Measurements from ENCODE around the gene SMIM38.

The SMIM38 gene

GRCh38 chr11:69178819-69179482 is 23.2 kb downstream of the SMIM38 start:
- H3K9me3 ChIP-seq (ENCODE audit: control insufficient read depth, insufficient read depth, low read length): no peaks in the 10 kb centered on the region
- no peaks in the 10 kb centered on the region for H3K4me1 ChIP-seq (ENCODE audit: control insufficient read depth, insufficient read depth, low read length)
- no peaks in the 10 kb centered on the region for H3K27me3 ChIP-seq (ENCODE audit: control insufficient read depth, insufficient read depth, low read length)
- H3K4me3 ChIP-seq (ENCODE audit: low read depth, low read length): no peak overlapping the region
- no peak overlapping the region for H3K9ac ChIP-seq (ENCODE audit: low read depth, low read length)
- H3K36me3 ChIP-seq (ENCODE audit: control insufficient read depth, insufficient read depth, low read length): no peaks in the 10 kb centered on the region

DNA sequence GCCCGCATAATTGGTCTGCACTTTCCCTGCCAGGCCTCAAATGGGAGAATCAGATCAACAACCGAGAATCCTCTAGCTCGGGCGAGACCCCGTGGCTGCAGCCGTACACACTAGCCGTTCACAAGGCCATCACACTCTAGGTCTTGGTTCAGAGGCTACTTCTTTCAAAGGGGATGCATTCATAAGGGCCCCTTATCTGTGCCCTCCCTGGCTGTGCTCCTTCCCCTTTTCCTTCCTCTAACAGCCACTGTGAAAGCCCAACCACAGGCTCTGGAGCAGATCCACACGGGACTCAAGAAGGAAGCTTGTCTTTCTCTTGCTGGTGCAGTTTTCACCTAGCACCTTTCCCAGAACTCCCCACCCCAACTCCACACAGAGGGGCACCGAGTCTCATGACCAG is 24.5 kb downstream of the SMIM38 start:
- no peaks in the 10 kb centered on the region for H3K9me3 ChIP-seq (ENCODE audit: control insufficient read depth, insufficient read depth, low read length)
- no peak overlapping the region for H3K9ac ChIP-seq (ENCODE audit: low read depth, low read length)
- no peaks in the 10 kb centered on the region for H3K27me3 ChIP-seq (ENCODE audit: control insufficient read depth, insufficient read depth, low read length)
- no peaks in the 10 kb centered on the region for H3K4me1 ChIP-seq (ENCODE audit: control insufficient read depth, insufficient read depth, low read length)
- no peaks in the 10 kb centered on the region for H3K36me3 ChIP-seq (ENCODE audit: control insufficient read depth, insufficient read depth, low read length)
- H3K4me3 ChIP-seq (ENCODE audit: low read depth, low read length): no peak overlapping the region

GRCh38 chr11:69180726-69181125 is 25.0 kb downstream of the SMIM38 start:
- Histone ChIP-seq H3K9ac (ENCODE audit: low read depth, low read length) (no peak overlapping the region), H3K27me3 (ENCODE audit: control insufficient read depth, insufficient read depth, low read length) (no peaks in the 10 kb centered on the region), H3K36me3 (ENCODE audit: control insufficient read depth, insufficient read depth, low read length) (no peaks in the 10 kb centered on the region), H3K4me3 (ENCODE audit: low read depth, low read length) (no peak overlapping the region), H3K4me1 (ENCODE audit: control insufficient read depth, insufficient read depth, low read length) (no peaks in the 10 kb centered on the region), H3K9me3 (ENCODE audit: control insufficient read depth, insufficient read depth, low read length) (no peaks in the 10 kb centered on the region)

GRCh38 chr11:69183613-69184012 is 27.9 kb downstream of the SMIM38 start:
- Histone ChIP-seq H3K27me3 (ENCODE audit: control insufficient read depth, insufficient read depth, low read length) (no peaks in the 10 kb centered on the region), H3K4me1 (ENCODE audit: control insufficient read depth, insufficient read depth, low read length) (no peaks in the 10 kb centered on the region), H3K4me3 (ENCODE audit: low read depth, low read length) (no peak overlapping the region), H3K9me3 (ENCODE audit: control insufficient read depth, insufficient read depth, low read length) (no peaks in the 10 kb centered on the region), H3K9ac (ENCODE audit: low read depth, low read length) (no peak overlapping the region), H3K36me3 (ENCODE audit: control insufficient read depth, insufficient read depth, low read length) (no peaks in the 10 kb centered on the region)

DNA sequence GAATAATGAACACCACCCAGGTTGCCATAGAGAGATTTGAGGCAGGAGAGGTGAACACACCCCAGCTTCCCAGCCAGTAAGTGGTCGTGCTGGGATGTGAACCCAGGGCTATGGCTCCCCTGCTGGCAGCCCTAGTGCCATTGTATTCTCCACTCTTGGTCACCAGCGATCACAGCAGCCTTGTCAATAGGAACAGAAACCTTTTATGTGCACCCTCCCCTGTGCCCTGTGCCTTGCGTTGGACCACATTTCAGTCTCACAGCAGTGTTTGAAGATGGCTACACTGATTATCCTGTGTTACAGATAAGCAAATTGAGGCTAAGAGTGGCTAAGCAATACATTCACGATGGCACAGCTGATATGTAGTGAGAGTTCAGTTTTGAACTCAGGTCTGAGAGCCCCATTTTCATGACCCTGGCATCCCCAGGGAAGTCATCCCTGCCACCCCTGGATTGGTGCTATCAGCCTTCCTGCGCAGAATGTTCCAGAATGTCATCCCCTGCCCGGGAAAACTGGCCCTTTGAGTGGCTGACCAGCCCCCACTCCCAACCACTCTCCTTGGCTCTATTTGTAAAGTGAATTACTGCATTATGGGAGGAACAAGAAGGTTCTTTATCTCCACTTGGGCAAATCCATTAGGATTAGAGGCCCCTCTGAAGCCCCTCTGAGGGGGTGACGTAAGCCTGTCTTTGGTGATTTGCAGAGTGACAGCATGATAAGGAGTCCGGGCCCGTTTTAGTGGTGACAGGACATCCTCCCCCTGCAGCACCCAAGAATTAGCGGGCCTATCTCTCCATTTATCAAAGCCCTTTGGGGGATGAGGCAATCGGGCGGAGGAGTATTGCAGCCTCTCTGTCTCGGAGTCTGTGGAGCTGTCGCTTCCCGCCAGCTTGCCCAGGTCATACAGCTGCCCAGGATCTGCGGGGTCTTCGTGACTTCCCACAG is 30.9 kb downstream of the SMIM38 start:
- Histone ChIP-seq H3K4me1 (ENCODE audit: control insufficient read depth, insufficient read depth, low read length) (no peaks in the 10 kb centered on the region), H3K9ac (ENCODE audit: low read depth, low read length) (no peak overlapping the region), H3K36me3 (ENCODE audit: control insufficient read depth, insufficient read depth, low read length) (no peaks in the 10 kb centered on the region), H3K9me3 (ENCODE audit: control insufficient read depth, insufficient read depth, low read length) (no peaks in the 10 kb centered on the region), H3K4me3 (ENCODE audit: low read depth, low read length) (no peak overlapping the region), H3K27me3 (ENCODE audit: control insufficient read depth, insufficient read depth, low read length) (no peaks in the 10 kb centered on the region)

DNA sequence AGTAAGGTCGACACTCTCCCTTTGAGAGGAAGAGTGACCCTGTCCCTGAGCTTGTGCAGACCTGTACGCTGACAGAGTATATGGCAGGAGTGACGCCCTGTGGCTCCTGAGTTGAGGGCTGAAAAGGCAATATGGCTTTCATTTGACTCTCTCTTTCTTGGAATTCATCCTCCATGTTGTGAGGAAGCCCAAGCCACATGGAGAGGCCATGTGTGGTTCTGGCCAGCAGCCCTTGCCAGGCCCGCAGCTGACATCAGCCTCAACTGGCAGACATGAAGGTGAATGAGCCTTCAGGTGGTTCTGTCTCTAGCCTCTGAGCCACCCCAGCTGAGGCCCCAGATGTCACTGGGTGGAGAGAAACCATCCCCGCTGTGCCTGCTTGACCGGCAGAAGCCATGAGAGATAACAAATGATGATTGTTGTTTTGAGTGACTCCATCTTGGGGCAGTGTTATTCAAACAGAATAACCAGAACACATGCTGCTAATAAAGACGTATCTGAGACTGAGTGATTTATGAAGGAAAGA is 31.9 kb downstream of the SMIM38 start:
- Histone ChIP-seq H3K27me3 (ENCODE audit: control insufficient read depth, insufficient read depth, low read length) (no peaks in the 10 kb centered on the region), H3K9ac (ENCODE audit: low read depth, low read length) (no peak overlapping the region), H3K4me3 (ENCODE audit: low read depth, low read length) (no peak overlapping the region), H3K9me3 (ENCODE audit: control insufficient read depth, insufficient read depth, low read length) (no peaks in the 10 kb centered on the region), H3K4me1 (ENCODE audit: control insufficient read depth, insufficient read depth, low read length) (no peaks in the 10 kb centered on the region), H3K36me3 (ENCODE audit: control insufficient read depth, insufficient read depth, low read length) (no peaks in the 10 kb centered on the region)

DNA sequence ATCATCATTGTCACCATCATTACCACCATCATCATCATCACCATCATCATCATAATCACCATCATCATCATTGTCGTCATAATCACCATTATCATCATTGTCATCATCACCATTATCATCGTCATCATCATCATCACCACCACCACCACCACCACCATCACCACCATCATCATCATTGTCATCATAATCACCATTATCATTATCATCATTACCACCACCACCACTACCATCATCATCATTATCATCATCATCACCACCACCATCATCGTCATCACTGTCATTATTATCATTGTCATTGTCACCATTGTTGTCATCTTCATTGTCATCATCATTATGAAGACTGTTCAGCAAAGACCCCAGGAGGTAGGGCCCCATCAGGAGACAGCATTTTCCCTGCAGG is 33.3 kb downstream of the SMIM38 start:
- no peak overlapping the region for H3K4me3 ChIP-seq (ENCODE audit: low read depth, low read length)
- H3K9ac ChIP-seq (ENCODE audit: low read depth, low read length): no peak overlapping the region

DNA sequence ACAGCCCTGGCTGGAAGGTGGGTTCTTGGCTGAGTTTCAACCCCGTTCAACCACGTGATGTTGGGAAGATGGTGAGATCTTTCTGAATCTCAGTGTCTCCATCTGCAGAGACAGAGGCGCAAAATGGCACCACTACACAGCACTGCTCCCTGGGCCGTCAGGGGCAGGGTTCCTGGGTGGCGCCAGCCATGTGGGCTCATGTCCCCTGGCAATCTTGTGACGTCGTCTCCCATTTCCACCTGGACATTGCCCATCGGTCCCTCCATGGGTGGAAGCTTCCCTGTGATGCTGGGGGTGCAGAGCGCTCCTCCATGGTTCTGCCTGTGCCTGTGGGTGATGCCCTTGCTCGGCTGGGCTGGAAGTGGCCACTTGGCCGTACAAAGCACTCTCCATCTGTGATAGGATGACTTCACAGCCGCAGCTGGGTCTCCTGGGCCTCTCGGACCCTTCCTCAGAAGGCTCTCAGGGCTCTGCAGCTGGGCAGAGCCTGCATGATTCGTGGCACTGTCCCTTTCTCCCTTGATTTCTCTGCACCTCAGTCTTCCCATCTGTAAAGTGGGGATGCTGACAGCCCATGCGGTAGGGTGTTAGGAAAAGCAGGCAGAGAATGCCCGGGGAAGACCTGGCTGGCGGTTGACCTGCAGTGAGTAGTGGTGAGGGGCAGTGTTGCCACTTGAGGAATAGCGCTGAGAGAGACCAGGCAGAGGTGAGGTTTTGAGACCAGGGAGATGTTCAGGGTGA is 35.2 kb downstream of the SMIM38 start:
- Histone ChIP-seq H3K9ac (ENCODE audit: low read depth, low read length) (no peak overlapping the region), H3K36me3 (ENCODE audit: control insufficient read depth, insufficient read depth, low read length) (no peaks in the 10 kb centered on the region), H3K27me3 (ENCODE audit: control insufficient read depth, insufficient read depth, low read length) (no peaks in the 10 kb centered on the region), H3K4me1 (ENCODE audit: control insufficient read depth, insufficient read depth, low read length) (no peaks in the 10 kb centered on the region), H3K4me3 (ENCODE audit: low read depth, low read length) (no peak overlapping the region), H3K9me3 (ENCODE audit: control insufficient read depth, insufficient read depth, low read length) (no peaks in the 10 kb centered on the region)

More for the DNA sequence above, 33.3 kb downstream of the SMIM38 start:
- Histone ChIP-seq H3K27me3 (ENCODE audit: control insufficient read depth, insufficient read depth, low read length) (no peaks in the 10 kb centered on the region), H3K36me3 (ENCODE audit: control insufficient read depth, insufficient read depth, low read length) (no peaks in the 10 kb centered on the region), H3K9me3 (ENCODE audit: control insufficient read depth, insufficient read depth, low read length) (no peaks in the 10 kb centered on the region), H3K4me1 (ENCODE audit: control insufficient read depth, insufficient read depth, low read length) (no peaks in the 10 kb centered on the region)

DNA sequence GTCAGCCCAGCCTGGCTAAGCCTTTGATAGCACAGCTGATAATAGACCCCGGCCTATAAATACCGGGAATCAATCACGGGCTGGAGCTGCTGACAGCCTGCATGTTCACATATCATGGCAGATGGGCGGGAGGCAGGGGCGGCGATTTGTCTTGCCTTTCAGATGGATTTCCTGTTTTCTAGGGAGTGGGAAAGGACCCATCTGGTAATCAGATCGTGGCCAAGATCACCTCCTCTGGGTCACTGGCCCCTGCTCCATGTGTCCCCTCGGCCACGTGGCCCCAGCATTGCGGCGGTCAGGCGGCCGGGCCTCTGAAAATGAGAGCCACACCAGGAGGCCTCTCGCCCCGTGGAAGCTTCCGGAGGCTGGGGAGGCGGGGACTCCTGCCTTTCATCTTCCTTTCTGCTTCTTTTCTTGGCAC is 36.6 kb downstream of the SMIM38 start:
- Histone ChIP-seq H3K9ac (ENCODE audit: low read depth, low read length) (no peak overlapping the region), H3K4me3 (ENCODE audit: low read depth, low read length) (no peak overlapping the region), H3K36me3 (ENCODE audit: control insufficient read depth, insufficient read depth, low read length) (no peaks in the 10 kb centered on the region), H3K9me3 (ENCODE audit: control insufficient read depth, insufficient read depth, low read length) (no peaks in the 10 kb centered on the region), H3K4me1 (ENCODE audit: control insufficient read depth, insufficient read depth, low read length) (no peaks in the 10 kb centered on the region), H3K27me3 (ENCODE audit: control insufficient read depth, insufficient read depth, low read length) (no peaks in the 10 kb centered on the region)

- no peak overlapping the region for H3K4me3 ChIP-seq (ENCODE audit: low read depth, low read length)
- H3K4me1 ChIP-seq (ENCODE audit: control insufficient read depth, insufficient read depth, low read length): no peaks in the 10 kb centered on the region
- H3K9ac ChIP-seq (ENCODE audit: low read depth, low read length): no peak overlapping the region
- H3K9me3 ChIP-seq (ENCODE audit: control insufficient read depth, insufficient read depth, low read length): no peaks in the 10 kb centered on the region
- H3K27me3 ChIP-seq (ENCODE audit: control insufficient read depth, insufficient read depth, low read length): no peaks in the 10 kb centered on the region
- no peaks in the 10 kb centered on the region for H3K36me3 ChIP-seq (ENCODE audit: control insufficient read depth, insufficient read depth, low read length)
Measured at GRCh38 chr11:69193151-69193550, 37.4 kb downstream of the SMIM38 start.

DNA sequence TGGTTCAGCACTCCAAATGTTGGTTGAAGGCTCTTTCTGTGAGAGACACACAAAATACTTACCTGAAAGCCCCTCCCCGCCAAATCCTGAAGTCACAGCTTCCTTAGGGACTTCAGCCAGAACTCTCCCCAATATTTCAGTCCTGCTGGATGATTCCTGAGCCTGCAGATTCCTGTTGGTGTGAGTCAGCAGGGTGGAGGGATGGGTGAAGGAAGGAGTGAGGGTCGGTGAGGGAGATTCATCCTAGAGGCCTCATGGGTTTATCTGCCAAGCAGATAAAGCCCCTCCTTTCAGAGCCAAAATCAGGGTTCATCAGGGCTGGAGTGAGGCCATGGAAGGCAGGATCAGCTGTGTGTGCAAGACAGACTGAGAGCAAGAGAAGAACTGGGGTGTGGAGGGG is 37.9 kb downstream of the SMIM38 start:
- Histone ChIP-seq H3K4me1 (ENCODE audit: control insufficient read depth, insufficient read depth, low read length) (no peaks in the 10 kb centered on the region), H3K4me3 (ENCODE audit: low read depth, low read length) (no peak overlapping the region), H3K27me3 (ENCODE audit: control insufficient read depth, insufficient read depth, low read length) (no peaks in the 10 kb centered on the region), H3K9me3 (ENCODE audit: control insufficient read depth, insufficient read depth, low read length) (no peaks in the 10 kb centered on the region), H3K9ac (ENCODE audit: low read depth, low read length) (no peak overlapping the region), H3K36me3 (ENCODE audit: control insufficient read depth, insufficient read depth, low read length) (no peaks in the 10 kb centered on the region)

All from iPS-15b (cell line).